ENCODE results near the gene SETD1B. TPM values are rescaled to one million over a fixed set of nuclear protein-coding genes. Genes with fewer than 3 reads are reported as not detected.

SETD1B gene
- total and polyA plus RNA-seq, 2 of the 4 experiments (the other 2 are of a cell fraction) = 0.90 to 5.1 TPM

DNA sequence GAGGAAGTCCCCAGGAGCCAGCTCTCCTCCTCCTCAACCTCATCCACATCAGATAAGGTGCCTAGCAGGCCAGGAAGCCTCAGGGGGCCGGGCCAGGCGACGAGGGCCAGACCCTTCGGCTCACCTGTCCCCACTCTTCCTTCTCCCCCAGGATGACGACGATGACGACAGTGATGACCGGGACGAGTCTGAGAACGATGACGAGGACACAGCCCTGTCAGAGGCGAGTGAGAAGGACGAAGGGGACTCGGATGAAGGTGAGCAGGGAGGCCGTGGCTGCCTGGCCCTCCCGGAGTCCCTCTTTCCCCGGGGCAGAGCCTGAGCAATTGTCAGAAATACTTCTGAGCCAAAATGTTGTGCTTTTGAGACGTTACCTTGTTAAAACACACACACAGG is 13.8 kb downstream of the SETD1B start:
- Histone ChIP-seq H4K5ac (ENCODE audit: low read depth, low read length) (no peak overlapping the region), H3K18ac (ENCODE audit: low read depth, low read length) (no peak overlapping the region), H3K79me1 (ENCODE audit: low read depth in 1 of 2, low read length in 2 of 2) (peaks cover 30 to 62% of the 10 kb centered on the region in 2 experiments), H4K8ac (ENCODE audit: low read depth in 2 of 2, low read length in 2 of 2) (no peak overlapping the region), H4K91ac (ENCODE audit: insufficient read depth, low read depth, low read length) (no peak overlapping the region), H3K4me1 (ENCODE audit: control insufficient read depth, insufficient read depth, low read length) (peaks cover 8% of the 10 kb centered on the region), H4K20me1 (ENCODE audit: insufficient read depth, low read length) (peaks cover 23% of the 10 kb centered on the region), H2BK15ac (ENCODE audit: low read depth, low read length) (no peak overlapping the region), H3K56ac (ENCODE audit: extremely low read depth, insufficient read depth, low read length) (no peak overlapping the region), H2AK5ac (ENCODE audit: low read depth, low read length) (no peak overlapping the region), H3K27me3 (ENCODE audit: control insufficient read depth, insufficient read depth, low read length) (no peaks in the 10 kb centered on the region), H3K27ac (ENCODE audit: insufficient read depth, low read length) (no peak overlapping the region), H3K36me3 (ENCODE audit: control insufficient read depth, insufficient read depth, low read length) (peaks cover 64% of the 10 kb centered on the region), H3K4ac (ENCODE audit: low read depth, low read length) (no peak overlapping the region), H3K4me3 (ENCODE audit: insufficient read depth, low read depth, low read length) (no peak overlapping the region), H3K14ac (replicated peaks; ENCODE audit: low read depth, low read length) (no peak overlapping the region), H3K9me1 (ENCODE audit: insufficient read depth, low read length) (no peaks in the 10 kb centered on the region), H2AFZ (replicated peaks; ENCODE audit: low read length, poor library complexity) (no peak overlapping the region), H3K9me3 (ENCODE audit: control insufficient read depth, insufficient read depth, low read length) (no peaks in the 10 kb centered on the region), H2AK9ac (replicated peaks; ENCODE audit: low read depth, low read length, poor library complexity) (no peak overlapping the region), H2BK120ac (ENCODE audit: low read depth, low read length) (no peak overlapping the region), H3K9ac (ENCODE audit: low read depth, low read length) (no peak overlapping the region), H3K4me2 (ENCODE audit: low read depth, low read length) (no peak overlapping the region), H2BK20ac (ENCODE audit: low read depth, low read length) (no peak overlapping the region), H3K23ac (ENCODE audit: low read depth, low read length) (no peak overlapping the region), H2BK5ac (ENCODE audit: low read depth, low read length, poor library complexity, severe bottlenecking) (no peak overlapping the region)
- BruUV-seq (replicated peaks) = no TSS peak
- dilution Hi-C loops (cut with HindIII; ENCODE audit: low sequenced_read_pairs, unreplicated experiment) = no loop called here
- intact Hi-C loops (cut with micrococcal nuclease) = no loop called here
- TF ChIP-seq NFE2L2 (IDR thresholded peaks at IDR 0.05; ENCODE audit: low read depth, low read length) (no peak), MAFK (IDR thresholded peaks at IDR 0.05; ENCODE audit: low read depth, low read length) (no peak), MXI1 (IDR thresholded peaks at IDR 0.05; ENCODE audit: borderline replicate concordance, low read depth, low read length) (no peak), BHLHE40 (IDR thresholded peaks at IDR 0.05; ENCODE audit: low read depth, low read length) (no peak), RCOR1 (IDR thresholded peaks at IDR 0.05; ENCODE audit: insufficient replicate concordance, low read length) (no peak), MAZ (IDR thresholded peaks at IDR 0.05; ENCODE audit: borderline replicate concordance, low read depth, low read length) (no peak), CEBPB (IDR thresholded peaks at IDR 0.05; ENCODE audit: low read depth, low read length) (no peak), CHD1 (IDR thresholded peaks at IDR 0.05; ENCODE audit: low read depth, low read length) (no peak), RAD21 (IDR thresholded peaks at IDR 0.05; ENCODE audit: low read length) (no peak), POLR2A (IDR thresholded peaks at IDR 0.05; ENCODE audit: low read depth, low read length) (no peak), RFX5 (IDR thresholded peaks at IDR 0.05; ENCODE audit: low read depth, low read length) (no peak), FOS (IDR thresholded peaks at IDR 0.05; ENCODE audit: low read depth, low read length) (no peak)
- TF ChIP-seq, protein P1, sequence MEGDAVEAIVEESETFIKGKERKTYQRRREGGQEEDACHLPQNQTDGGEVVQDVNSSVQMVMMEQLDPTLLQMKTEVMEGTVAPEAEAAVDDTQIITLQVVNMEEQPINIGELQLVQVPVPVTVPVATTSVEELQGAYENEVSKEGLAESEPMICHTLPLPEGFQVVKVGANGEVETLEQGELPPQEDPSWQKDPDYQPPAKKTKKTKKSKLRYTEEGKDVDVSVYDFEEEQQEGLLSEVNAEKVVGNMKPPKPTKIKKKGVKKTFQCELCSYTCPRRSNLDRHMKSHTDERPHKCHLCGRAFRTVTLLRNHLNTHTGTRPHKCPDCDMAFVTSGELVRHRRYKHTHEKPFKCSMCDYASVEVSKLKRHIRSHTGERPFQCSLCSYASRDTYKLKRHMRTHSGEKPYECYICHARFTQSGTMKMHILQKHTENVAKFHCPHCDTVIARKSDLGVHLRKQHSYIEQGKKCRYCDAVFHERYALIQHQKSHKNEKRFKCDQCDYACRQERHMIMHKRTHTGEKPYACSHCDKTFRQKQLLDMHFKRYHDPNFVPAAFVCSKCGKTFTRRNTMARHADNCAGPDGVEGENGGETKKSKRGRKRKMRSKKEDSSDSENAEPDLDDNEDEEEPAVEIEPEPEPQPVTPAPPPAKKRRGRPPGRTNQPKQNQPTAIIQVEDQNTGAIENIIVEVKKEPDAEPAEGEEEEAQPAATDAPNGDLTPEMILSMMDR (conservative IDR thresholded peaks at IDR 0.05; ENCODE audit: low read depth, low read length) = no peak
- TF ChIP-seq, protein P2, sequence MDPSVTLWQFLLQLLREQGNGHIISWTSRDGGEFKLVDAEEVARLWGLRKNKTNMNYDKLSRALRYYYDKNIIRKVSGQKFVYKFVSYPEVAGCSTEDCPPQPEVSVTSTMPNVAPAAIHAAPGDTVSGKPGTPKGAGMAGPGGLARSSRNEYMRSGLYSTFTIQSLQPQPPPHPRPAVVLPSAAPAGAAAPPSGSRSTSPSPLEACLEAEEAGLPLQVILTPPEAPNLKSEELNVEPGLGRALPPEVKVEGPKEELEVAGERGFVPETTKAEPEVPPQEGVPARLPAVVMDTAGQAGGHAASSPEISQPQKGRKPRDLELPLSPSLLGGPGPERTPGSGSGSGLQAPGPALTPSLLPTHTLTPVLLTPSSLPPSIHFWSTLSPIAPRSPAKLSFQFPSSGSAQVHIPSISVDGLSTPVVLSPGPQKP (IDR thresholded peaks at IDR 0.05; ENCODE audit: borderline replicate concordance, low read depth, low read length) = no peak
- TF ChIP-seq, protein P3, sequence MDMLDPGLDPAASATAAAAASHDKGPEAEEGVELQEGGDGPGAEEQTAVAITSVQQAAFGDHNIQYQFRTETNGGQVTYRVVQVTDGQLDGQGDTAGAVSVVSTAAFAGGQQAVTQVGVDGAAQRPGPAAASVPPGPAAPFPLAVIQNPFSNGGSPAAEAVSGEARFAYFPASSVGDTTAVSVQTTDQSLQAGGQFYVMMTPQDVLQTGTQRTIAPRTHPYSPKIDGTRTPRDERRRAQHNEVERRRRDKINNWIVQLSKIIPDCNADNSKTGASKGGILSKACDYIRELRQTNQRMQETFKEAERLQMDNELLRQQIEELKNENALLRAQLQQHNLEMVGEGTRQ (IDR thresholded peaks at IDR 0.05; ENCODE audit: low read depth, low read length) = no peak
- in situ Hi-C loops (cut with MboI; ENCODE audit: low sequenced_read_pairs) = no loop called here
- CTCF ChIA-PET = no interaction called here
- WGBS, 2 experiments (ENCODE audit: extremely low coverage in 2 of 2, insufficient read length in 1 of 2) = 98% methylated on average over 9 of the region's 18 CpGs; no CpG with 5 or more reads in 1 of the 2 experiments
- POLR2A ChIA-PET (ENCODE audit: unreplicated experiment) = no interaction called here
- ATAC-seq (ENCODE audit: low read depth) (no peak), DNase-seq (no peak)

Data from IMR-90 (cell line).